Bronchial epithelial cell (primary cell): ENCODE data around the gene GMFB. TPM values are rescaled to one million over a fixed set of nuclear protein-coding genes. Genes with fewer than 3 reads are reported as not detected.
"Not testable (repeated sequence)": the region's sequence is repeated elsewhere in the genome, so short reads cannot be mapped to it uniquely, and the experiment has no call there.

Experiments used
- DNase-seq: peaks from one replicate; pipeline ENCODE4 v3.0.0-alpha.2; 2010; ENCODE audit warnings: low read depth
- FAIRE-seq: peaks from 2 replicates; lab custom pipeline; 2011; peaks lifted over from hg19 to GRCh38; lab: Jason Lieb, UNC
- H3K27me3 ChIP-seq: 2 replicates; pipeline ENCODE4 v1.5.1; 2011; ENCODE audit warnings: low read length; ENCODE audit not compliant: control insufficient read depth, insufficient read depth
- H3K36me3 ChIP-seq: 2 replicates; pipeline ENCODE4 v1.5.1; 2011; ENCODE audit warnings: low read length; ENCODE audit not compliant: control insufficient read depth, insufficient read depth
- H3K4me3 ChIP-seq: 2 replicates; pipeline ENCODE4 v1.5.1; 2011; ENCODE audit warnings: mild to moderate bottlenecking, low read depth, low read length, control low read depth
- total RNA-seq: library from RNA; depleted of rRNA; stranded (reverse); fragments of >200 nt; gene quantifications from 2 replicates; pipeline ENCODE4 v1.2.1, GENCODE V29; 2014
- TF ChIP-seq, protein P1 (sequence below): IDR thresholded peaks from 2 replicates; pipeline ENCODE4 v1.5.1; 2011; ENCODE audit warnings: mild to moderate bottlenecking, moderate library complexity, low read length, control low read depth, inconsistent platforms; ENCODE audit not compliant: insufficient read depth, severe bottlenecking

Gene GMFB
- total RNA-seq, 1 donor from 2014 or later = 55.0 TPM

DNA sequence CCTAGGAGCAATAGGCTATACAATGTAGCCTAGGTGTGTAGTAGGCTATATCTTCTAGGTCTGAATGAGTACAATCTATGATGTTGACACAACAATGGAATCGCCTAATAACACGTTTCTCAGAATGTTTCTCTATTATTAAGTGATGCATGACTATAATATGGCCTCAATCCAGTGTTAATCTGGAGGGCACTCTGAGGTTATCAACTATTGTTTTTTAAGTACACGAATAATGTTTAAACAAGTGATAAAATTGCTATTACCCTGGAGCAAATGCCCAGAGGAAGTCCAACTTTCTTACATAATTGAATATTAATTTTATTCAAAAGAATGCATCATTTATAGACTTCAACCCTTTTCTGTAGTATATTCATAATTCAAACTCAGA, 31.2 kb downstream of the GMFB start:
- no peak for FAIRE-seq
- Histone ChIP-seq H3K27me3 (no peaks in the 10 kb centered on the region), H3K36me3 (no peaks in the 10 kb centered on the region), H3K4me3 (no peak overlapping the region)
- TF ChIP-seq, protein P1, sequence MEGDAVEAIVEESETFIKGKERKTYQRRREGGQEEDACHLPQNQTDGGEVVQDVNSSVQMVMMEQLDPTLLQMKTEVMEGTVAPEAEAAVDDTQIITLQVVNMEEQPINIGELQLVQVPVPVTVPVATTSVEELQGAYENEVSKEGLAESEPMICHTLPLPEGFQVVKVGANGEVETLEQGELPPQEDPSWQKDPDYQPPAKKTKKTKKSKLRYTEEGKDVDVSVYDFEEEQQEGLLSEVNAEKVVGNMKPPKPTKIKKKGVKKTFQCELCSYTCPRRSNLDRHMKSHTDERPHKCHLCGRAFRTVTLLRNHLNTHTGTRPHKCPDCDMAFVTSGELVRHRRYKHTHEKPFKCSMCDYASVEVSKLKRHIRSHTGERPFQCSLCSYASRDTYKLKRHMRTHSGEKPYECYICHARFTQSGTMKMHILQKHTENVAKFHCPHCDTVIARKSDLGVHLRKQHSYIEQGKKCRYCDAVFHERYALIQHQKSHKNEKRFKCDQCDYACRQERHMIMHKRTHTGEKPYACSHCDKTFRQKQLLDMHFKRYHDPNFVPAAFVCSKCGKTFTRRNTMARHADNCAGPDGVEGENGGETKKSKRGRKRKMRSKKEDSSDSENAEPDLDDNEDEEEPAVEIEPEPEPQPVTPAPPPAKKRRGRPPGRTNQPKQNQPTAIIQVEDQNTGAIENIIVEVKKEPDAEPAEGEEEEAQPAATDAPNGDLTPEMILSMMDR = no peak
- no peak for DNase-seq

DNA sequence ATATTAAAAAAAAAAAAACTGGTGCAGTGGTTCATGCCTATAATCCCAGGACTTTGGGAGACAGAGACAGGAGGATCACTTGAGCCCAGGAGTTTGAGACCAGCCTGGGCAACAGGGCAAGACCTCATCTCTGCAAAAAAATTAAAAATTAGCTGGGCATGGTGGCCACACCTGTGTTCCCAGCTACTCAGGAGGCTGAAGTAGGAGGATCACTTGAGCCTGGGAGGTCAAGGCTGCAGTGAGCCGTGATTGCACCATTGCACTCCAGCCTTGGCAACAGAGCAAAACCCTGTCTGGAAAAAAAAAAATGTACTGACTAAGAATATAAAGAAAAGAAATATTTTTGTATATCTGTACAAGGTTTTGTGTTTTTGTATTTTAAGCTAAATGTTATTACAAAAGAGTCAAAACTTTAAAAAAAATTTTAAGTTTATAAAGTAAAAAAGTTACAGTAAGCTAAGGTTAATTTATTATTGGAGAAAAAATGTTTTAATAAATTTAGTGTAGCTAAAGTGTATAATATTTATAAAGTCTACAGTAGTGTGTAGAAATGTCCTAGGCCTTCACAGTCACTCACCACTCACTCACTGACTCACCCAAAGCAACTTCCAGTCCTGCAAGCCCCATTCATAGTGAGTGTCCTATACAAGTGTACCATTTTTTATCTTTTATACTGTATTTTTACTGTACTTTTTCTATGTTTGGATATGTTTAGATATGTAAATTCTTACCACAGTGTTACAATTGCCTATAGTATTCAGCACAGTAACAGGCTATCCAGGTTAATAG, 31.8 kb downstream of the GMFB start:
- FAIRE-seq, H3K36me3 ChIP-seq, H3K4me3 ChIP-seq, H3K27me3 ChIP-seq: not testable (repeated sequence)
- DNase-seq = peak; percentile 58

DNA sequence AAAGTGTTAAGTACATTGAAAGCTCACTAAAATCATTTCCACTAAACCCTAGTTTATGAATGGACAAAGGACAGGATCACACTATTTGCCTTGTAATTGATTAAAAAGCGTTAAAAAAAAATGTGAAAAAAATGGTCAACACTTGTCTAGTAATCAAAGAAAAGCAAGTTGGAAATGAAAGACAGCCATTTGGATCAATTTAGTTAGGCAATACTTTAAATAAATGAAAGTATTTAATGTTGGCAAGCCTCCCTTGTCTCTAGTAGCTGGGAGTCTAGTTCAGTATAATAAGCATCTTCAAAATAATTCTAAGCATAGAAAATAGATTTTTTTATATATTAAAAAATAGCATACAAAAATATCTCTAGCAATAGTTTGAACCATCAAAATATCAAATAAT, 33.4 kb downstream of the GMFB start:
- DNase-seq (no peak), FAIRE-seq (no peak)
- Histone ChIP-seq H3K36me3 (no peaks in the 10 kb centered on the region), H3K27me3 (no peaks in the 10 kb centered on the region), H3K4me3 (no peak overlapping the region)
- TF ChIP-seq, protein P1 = no peak

DNA sequence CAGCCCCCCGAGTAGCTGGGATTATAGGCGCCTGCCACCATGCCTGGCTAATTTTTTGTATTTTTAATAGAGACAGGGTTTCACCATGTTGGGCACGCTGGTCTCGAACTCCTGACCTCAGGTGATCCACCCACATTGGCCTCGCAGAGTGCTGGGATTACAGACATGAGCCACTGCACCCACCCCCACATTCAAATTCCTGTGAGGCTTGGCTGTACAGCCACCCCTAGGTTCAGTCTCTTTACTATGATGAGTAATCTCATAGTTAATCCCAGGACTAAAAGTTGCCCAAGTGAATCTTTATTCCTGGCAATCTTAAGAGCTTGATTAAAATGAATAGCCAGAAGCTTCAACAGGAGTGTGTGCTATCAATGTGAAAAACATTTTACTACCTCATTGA, 34.8 kb downstream of the GMFB start:
- not testable (repeated sequence) for H3K27me3 ChIP-seq, H3K36me3 ChIP-seq, FAIRE-seq, H3K4me3 ChIP-seq
- peak; percentile 81 for DNase-seq

DNA sequence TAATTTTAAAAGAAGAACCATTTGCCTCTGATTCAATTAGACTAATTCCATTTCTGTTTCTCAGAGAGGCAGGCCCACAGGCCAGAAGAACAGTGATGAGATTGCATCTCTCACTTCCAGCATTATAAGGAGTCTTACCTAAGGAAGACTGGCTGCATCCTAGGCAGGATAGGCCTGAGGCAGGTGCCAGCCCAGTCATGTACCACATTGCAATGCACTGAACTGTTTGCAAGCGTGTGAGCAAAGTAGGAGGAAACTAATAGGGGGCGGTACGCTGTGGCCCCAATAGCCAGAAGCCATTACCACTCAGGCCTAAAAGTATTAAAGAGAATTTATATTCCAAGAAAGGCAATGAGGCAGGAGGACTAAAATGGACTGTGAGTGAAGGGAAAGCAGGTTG, 35.5 kb downstream of the GMFB start:
- no peak for FAIRE-seq

DNA sequence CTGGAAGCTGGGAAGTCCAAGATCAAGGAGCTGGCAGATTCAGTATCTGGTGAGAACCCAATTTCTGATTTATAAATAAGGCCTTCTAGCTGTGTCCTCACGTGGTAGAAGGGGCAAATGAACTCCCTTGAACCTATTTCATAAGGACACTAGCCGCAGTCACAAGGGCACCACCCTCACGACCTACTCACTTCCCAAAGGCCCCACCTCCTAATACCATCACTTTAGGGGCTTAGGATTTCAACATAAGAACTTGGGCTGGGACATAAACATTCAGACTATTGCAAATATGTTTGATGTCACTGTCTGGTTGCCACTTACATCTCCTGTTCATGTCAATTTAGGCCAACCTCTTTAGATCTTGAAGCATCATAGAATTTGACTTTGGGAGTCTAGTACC, 36.8 kb downstream of the GMFB start:
- H3K4me3 ChIP-seq = no peak overlapping the region
- no peaks in the 10 kb centered on the region for H3K27me3 ChIP-seq
- no peak for FAIRE-seq
- TF ChIP-seq, protein P1 = no peak
- DNase-seq = no peak
- no peaks in the 10 kb centered on the region for H3K36me3 ChIP-seq

More for the DNA sequence above, 35.5 kb downstream of the GMFB start:
- Histone ChIP-seq H3K4me3 (no peak overlapping the region), H3K36me3 (no peaks in the 10 kb centered on the region), H3K27me3 (no peaks in the 10 kb centered on the region)
- peak; percentile 49 for DNase-seq
- TF ChIP-seq, protein P1 = no peak

DNA sequence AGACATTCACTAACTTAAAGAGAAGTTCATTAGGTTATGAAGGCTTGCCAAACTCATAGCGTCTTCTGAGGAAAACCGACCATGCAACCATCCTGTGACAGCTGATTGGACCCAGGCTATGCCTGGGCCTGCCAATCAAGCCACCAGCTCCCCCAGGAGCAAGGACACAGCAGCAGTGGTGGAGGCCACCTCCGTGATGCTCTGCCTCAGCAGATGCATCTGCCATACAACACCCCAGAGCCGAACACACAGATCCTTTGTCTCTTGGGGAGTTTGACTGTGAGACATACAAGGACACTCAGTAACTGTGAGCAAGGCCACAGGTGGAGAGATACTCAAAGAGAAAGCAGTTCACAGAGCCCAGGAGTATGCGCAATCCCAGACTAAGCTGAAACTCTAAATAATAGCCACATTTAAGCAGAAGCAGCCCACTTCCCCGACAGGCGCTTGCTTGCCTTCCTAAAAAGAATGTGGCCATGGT, 37.6 kb downstream of the GMFB start:
- TF ChIP-seq, protein P1 = no peak
- Histone ChIP-seq H3K27me3 (no peaks in the 10 kb centered on the region), H3K4me3 (no peak overlapping the region), H3K36me3 (no peaks in the 10 kb centered on the region)
- FAIRE-seq (no peak), DNase-seq (no peak)
